ENCODE data around the gene TCEANC2.

DNA sequence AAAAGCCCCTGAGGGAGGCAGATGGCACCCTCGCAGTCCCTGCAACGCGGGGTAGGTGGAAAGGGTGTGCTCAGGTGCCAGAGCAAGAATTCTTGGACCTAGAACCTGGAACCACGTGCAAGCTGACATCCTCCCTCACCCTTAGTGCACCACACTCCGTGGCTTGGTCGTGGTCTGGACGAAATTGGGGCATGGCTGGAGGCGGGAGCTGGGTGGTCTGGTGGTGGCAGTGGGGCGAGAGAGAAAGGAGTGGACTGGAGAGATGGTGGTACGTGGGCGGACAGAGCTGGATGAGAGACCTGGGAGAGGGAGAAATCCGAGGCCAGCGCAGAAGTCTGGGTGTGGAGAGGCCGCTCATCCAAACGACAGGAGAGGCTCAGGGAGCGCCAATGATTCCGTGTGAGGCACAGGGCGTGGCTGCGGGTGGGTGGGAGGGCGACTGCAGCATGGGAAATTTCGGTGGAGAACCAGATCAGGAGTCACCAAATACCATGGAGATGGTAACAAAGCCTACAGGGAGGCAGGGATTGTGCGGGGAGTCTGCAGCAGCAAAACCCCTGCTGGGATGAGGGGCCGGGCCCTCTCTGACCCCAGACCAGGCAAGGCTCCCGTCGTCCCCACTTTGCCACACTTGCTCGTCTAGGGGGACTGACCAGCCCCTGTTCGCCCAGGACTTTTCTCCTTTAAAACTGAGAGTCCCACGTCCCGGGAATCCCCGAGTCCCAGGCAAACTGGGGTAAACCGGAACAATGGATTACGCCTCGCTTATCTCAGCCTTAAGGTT is 67.5 kb downstream of the TCEANC2 start:
- TF ChIP-seq, protein P1, sequence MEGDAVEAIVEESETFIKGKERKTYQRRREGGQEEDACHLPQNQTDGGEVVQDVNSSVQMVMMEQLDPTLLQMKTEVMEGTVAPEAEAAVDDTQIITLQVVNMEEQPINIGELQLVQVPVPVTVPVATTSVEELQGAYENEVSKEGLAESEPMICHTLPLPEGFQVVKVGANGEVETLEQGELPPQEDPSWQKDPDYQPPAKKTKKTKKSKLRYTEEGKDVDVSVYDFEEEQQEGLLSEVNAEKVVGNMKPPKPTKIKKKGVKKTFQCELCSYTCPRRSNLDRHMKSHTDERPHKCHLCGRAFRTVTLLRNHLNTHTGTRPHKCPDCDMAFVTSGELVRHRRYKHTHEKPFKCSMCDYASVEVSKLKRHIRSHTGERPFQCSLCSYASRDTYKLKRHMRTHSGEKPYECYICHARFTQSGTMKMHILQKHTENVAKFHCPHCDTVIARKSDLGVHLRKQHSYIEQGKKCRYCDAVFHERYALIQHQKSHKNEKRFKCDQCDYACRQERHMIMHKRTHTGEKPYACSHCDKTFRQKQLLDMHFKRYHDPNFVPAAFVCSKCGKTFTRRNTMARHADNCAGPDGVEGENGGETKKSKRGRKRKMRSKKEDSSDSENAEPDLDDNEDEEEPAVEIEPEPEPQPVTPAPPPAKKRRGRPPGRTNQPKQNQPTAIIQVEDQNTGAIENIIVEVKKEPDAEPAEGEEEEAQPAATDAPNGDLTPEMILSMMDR (IDR thresholded peaks at IDR 0.05): no peak
- TF ChIP-seq EP300 (IDR thresholded peaks at IDR 0.05): no peak
- TF ChIP-seq POLR2A (IDR thresholded peaks at IDR 0.05): no peak
